Stimulated activated CD4-positive, alpha-beta T cell treated with anti-CD3 and anti-CD28 coated beads, Interleukin-15, amount 100 ng/mL, for 1 hour (primary cell): Measurements from ENCODE around the gene ARHGEF2.
"Not testable (repeated sequence)": the region's sequence is repeated elsewhere in the genome, so short reads cannot be mapped to it uniquely, and the experiment has no call there.

Experiments used
- DNase-seq, 2 donors: peaks; one replicate each; pipeline ENCODE4 v3.0.0-alpha.2; 2020; ENCODE audit warnings: low read depth in 1 of 2, low spot score in 1 of 2

Gene ARHGEF2

GRCh38 chr1:155944444-155944799 is 33.9 kb downstream of the ARHGEF2 start:
- no peak for DNase-seq

- no peak for DNase-seq
Measured at GRCh38 chr1:155942578-155943141, 35.7 kb downstream of the ARHGEF2 start.

- no peak for DNase-seq
Measured at GRCh38 chr1:155941845-155942531, 36.4 kb downstream of the ARHGEF2 start.

- no peak for DNase-seq
Measured at GRCh38 chr1:155940993-155941844, 37.1 kb downstream of the ARHGEF2 start, which contains the start of gene RXFP4. Gene RXFP4 (plus strand): TSS chr1:155941638. CDS start chr1:155941710, 72 bp downstream.

- DNase-seq = no peak
Measured at GRCh38 chr1:155940482-155940992, 37.8 kb downstream of the ARHGEF2 start.

GRCh38 chr1:155938220-155938627 is 40.1 kb downstream of the ARHGEF2 start:
- DNase-seq = no peak

GRCh38 chr1:155934936-155935590 is 43.3 kb downstream of the ARHGEF2 start:
- no peak for DNase-seq

GRCh38 chr1:155934097-155934935 is 44.0 kb downstream of the ARHGEF2 start, which contains the start of gene KHDC4:
Gene KHDC4 (minus strand): TSS chr1:155934413. CDS start chr1:155934373, 40 bp downstream.
- peak; percentile 81 to 87 for DNase-seq

- no peak for DNase-seq
Measured at GRCh38 chr1:155933591-155934096, 44.7 kb downstream of the ARHGEF2 start.

- DNase-seq = no peak
Measured at GRCh38 chr1:155932487-155932886, 45.9 kb downstream of the ARHGEF2 start.

- no peak for DNase-seq
Measured at GRCh38 chr1:155932081-155932480, 46.3 kb downstream of the ARHGEF2 start.

GRCh38 chr1:155931332-155932038 is 46.9 kb downstream of the ARHGEF2 start:
- DNase-seq = no peak

GRCh38 chr1:155930725-155931124 is 47.6 kb downstream of the ARHGEF2 start:
- DNase-seq = not testable (repeated sequence)

GRCh38 chr1:155929057-155929456 is 49.3 kb downstream of the ARHGEF2 start:
- no peak for DNase-seq

GRCh38 chr1:155925506-155925905 is 52.8 kb downstream of the ARHGEF2 start:
- DNase-seq = no peak

- no peak for DNase-seq
Measured at GRCh38 chr1:155920717-155921116, 57.6 kb downstream of the ARHGEF2 start.

GRCh38 chr1:155919801-155920200 is 58.5 kb downstream of the ARHGEF2 start:
- no peak for DNase-seq

GRCh38 chr1:155918660-155919059 is 59.7 kb downstream of the ARHGEF2 start:
- DNase-seq = no peak

- no peak for DNase-seq
Measured at GRCh38 chr1:155913969-155914757, 64.2 kb downstream of the ARHGEF2 start.
